Esophagus squamous epithelium (tissue), 5 donors: Measurements from ENCODE around the gene ITPKB. TPM values are rescaled to one million over a fixed set of nuclear protein-coding genes. Genes with fewer than 3 reads are reported as not detected.
"Not testable (repeated sequence)": the region's sequence is repeated elsewhere in the genome, so short reads cannot be mapped to it uniquely, and the experiment has no call there.

Experiments used
- DNase-seq: peaks from one replicate; lab custom pipeline; 2025; lab: John Stamatoyannopoulos, UW
- H3K27ac ChIP-seq, 4 donors: fragments of 200-600 bp; sonication (generic); one replicate each; pipeline ENCODE4 v1.5.1; 2016 to 2019; ENCODE audit warnings: mild to moderate bottlenecking in 1 of 4
- H3K27me3 ChIP-seq, 4 donors: fragments of 200-600 bp; sonication (generic); 1 replicate in 3 of 4; 2 replicates in 1 of 4; pipeline versions ENCODE4 v1.5.1 to v1.6.0; 2017 to 2021; ENCODE audit warnings: antibody characterized with exemption in 1 of 4
- H3K36me3 ChIP-seq, 3 donors: fragments of 200-600 bp; sonication (generic); one replicate each; pipeline ENCODE4 v1.5.1; 2016 to 2019
- H3K4me1 ChIP-seq, 3 donors: fragments of 200-600 bp; sonication (generic); one replicate each; pipeline ENCODE4 v1.5.1; 2017 to 2019
- H3K4me3 ChIP-seq, 4 donors: fragments of 200-600 bp; sonication (generic); 1 replicate in 3 of 4; 2 replicates in 1 of 4; pipeline ENCODE4 v1.5.1; 2016 to 2019; ENCODE audit warnings: mild to moderate bottlenecking in 2 of 4, moderate library complexity in 1 of 4
- H3K9me3 ChIP-seq, 3 donors: fragments of 200-600 bp; sonication (generic); one replicate each; pipeline ENCODE4 v1.5.1; 2016 to 2019
- POLR2A ChIP-seq, 4 donors: fragments of 450-650 bp; IDR thresholded peaks; one replicate each; pipeline ENCODE4 v1.6.1; 2017; ENCODE audit warnings: antibody characterized with exemption in 4 of 4, mild to moderate bottlenecking in 4 of 4, moderate library complexity in 3 of 4
- WGBS, 2 donors: methylation state at CpG; one replicate each; pipeline ENCODE4 v1.1.5; 2018; 5-methylcytosine and 5-hydroxymethylcytosine counted together
- intact Hi-C: fragments of 100-400 bp; cut with DNase I; formaldehyde crosslinking; loops from one replicate; pipeline ENCODE4 v1.15.0; 2022
- total RNA-seq, 4 donors: library from RNA; depleted of rRNA; stranded (reverse); fragments of >200 nt; gene quantifications; one replicate each; pipeline ENCODE4 v1.1.0, GENCODE V29; 2016
- TF ChIP-seq, protein P1 (sequence below), 6 experiments: fragments of 450-650 bp in 4 of 6; fragments of 200-600 bp in 2 of 6; sonication (generic) in 2 of 6; IDR thresholded peaks; one replicate each; pipeline ENCODE4 v1.5.1; 2016 to 2019; ENCODE audit warnings: antibody characterized with exemption in 6 of 6, mild to moderate bottlenecking in 4 of 6, moderate library complexity in 4 of 6
- donor health status: DM: yes; HTN: yes; CAD: no.

The ITPKB gene
- total RNA-seq, 4 donors from 2014 or later: 10.7 to 22.3 (median 15.9) TPM

DNA sequence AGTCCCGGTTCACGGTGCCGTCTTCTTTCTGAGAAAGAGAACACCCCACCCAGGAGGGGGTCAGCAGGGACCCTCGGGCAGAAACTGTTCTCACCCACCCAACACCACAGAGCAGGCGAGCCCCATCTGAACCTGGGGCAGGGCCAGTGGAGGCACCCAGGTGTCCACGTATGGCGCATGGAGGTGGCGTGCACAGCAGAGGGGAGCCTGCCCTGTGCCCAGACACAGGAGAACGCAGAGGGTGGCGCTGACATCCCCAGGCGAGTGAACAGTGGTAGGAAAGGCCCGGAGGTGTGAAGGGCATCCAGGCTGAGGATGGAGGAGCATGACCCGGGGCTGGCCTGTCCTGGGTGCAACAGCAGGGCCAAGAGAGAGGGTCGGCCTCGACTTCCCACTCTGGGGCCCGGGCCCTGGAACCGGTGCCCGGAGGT lies 99.4 kb downstream of the ITPKB start:
- Histone ChIP-seq H3K9me3 (no peaks in the 10 kb centered on the region), H3K4me3 (no peak overlapping the region), H3K27me3 (no peaks in the 10 kb centered on the region), H3K27ac (peak overlapping the region in 3 of 4 donors; percentile 63 to 68 (median 67)), H3K36me3 (peaks cover 3 to 86% (median 11%) of the 10 kb centered on the region in 3 donors), H3K4me1 (peaks cover 19 to 67% (median 31%) of the 10 kb centered on the region in 3 donors)
- TF ChIP-seq POLR2A (IDR thresholded peaks at IDR 0.05): no peak
- TF ChIP-seq, protein P1, sequence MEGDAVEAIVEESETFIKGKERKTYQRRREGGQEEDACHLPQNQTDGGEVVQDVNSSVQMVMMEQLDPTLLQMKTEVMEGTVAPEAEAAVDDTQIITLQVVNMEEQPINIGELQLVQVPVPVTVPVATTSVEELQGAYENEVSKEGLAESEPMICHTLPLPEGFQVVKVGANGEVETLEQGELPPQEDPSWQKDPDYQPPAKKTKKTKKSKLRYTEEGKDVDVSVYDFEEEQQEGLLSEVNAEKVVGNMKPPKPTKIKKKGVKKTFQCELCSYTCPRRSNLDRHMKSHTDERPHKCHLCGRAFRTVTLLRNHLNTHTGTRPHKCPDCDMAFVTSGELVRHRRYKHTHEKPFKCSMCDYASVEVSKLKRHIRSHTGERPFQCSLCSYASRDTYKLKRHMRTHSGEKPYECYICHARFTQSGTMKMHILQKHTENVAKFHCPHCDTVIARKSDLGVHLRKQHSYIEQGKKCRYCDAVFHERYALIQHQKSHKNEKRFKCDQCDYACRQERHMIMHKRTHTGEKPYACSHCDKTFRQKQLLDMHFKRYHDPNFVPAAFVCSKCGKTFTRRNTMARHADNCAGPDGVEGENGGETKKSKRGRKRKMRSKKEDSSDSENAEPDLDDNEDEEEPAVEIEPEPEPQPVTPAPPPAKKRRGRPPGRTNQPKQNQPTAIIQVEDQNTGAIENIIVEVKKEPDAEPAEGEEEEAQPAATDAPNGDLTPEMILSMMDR (IDR thresholded peaks at IDR 0.05): no peak
- intact Hi-C loops: loop anchor here (10.0 kb wide), 1 partner anchor 95 kb away; the partner anchor contains the start of gene ITPKB
- no peak for DNase-seq
- WGBS, 2 donors: 82 to 97% methylated on average over 3 to 7 of the region's 18 CpGs

DNA sequence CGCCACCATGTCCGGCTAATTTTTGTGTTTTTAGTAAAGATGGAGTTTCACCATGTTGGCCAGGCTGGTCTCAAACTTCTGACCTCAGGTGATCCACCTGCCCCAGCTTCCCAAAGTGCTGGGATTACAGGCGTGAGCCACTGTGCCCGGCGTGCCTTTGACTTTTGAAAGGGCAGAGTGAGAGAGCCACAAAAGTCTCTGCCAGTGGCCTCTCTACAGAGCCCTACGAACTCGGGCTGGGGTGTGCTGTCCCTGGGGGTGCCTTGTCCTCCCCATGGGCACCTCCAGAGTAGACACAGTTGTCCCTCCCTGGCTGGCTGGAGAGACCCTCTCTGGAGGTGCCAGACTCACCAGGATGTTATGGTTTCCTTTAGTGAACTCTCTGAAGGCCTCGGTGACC lies 99.9 kb downstream of the ITPKB start:
- DNase-seq, H3K27me3 ChIP-seq, H3K4me3 ChIP-seq, intact Hi-C loops, H3K9me3 ChIP-seq: not testable (repeated sequence)
- H3K27ac ChIP-seq: peak overlapping the region in 3 of 4 donors; percentile 63 to 68 (median 67)
- peaks cover 3 to 86% (median 11%) of the 10 kb centered on the region in 3 donors for H3K36me3 ChIP-seq
- peaks cover 15 to 67% (median 31%) of the 10 kb centered on the region in 3 donors for H3K4me1 ChIP-seq
- WGBS, 2 donors: 86% methylated on average over 1 of the region's 8 CpGs; no CpG with 5 or more reads in 1 of the 2 donors

DNA sequence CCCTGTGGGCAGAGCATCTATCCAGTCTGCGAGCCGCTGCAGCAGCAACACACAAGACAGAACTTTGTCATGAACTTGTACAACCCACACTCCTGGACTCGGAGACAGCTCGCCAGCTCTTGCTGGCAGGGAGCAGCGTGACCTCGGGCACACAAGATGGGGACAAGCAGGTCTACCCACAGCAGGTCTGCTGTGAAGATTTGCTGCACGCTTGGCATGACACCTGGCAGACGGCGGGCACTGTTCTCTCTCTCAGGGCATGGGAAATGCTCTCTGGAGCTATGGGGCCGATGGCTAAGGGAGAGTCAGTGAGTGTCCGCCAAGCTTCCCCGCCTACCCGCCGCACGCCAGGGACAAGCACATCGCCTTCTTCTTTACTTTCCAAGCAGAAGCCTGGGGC lies 100.5 kb downstream of the ITPKB start:
- intact Hi-C loops: no loop called here
- Histone ChIP-seq H3K36me3 (peaks cover 3 to 87% (median 11%) of the 10 kb centered on the region in 3 donors), H3K27ac (peak overlapping the region in 3 of 4 donors; percentile 58 to 70 (median 70)), H3K27me3 (no peaks in the 10 kb centered on the region), H3K4me3 (no peak overlapping the region), H3K9me3 (no peaks in the 10 kb centered on the region), H3K4me1 (peaks cover 17 to 67% (median 31%) of the 10 kb centered on the region in 3 donors)
- TF ChIP-seq POLR2A (IDR thresholded peaks at IDR 0.05): no peak
- TF ChIP-seq, protein P1 (IDR thresholded peaks at IDR 0.05): no peak
- 78 to 93% methylated on average over 7 to 9 of the region's 16 CpGs for WGBS, 2 donors
- DNase-seq: no peak

DNA sequence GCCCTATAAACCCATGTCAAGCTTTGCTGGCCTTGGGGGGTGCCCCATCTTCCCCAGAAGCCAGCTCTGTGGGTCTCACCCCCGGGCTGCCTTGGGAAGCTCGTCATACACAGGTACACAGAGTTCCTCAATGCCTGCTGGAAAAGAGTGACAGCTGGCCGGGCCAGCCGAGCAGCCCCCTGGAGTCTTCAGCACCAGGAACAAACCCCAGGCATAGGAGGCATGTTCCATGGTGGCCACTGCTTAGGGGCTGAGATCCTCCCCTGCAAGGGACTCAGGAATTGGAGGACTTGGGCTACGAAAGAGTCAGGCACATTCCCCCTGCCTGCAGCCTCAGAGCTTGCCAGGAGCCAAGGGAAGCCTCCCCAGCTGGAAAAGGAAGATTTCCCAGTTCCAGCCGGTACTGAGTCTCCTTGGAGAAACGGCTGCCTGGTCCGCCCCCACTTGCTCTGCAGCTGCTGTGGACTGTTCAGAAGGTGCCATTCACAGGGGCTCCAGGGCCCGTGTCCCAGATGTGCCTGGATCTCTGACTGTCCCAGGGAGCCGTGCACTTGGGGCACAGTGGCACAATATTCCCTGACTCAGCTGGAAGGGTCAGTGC lies 101.0 kb downstream of the ITPKB start:
- 90% methylated on average over 2 of the region's 10 CpGs; no CpG with 5 or more reads in 1 of the 2 donors for WGBS, 2 donors
- intact Hi-C loops: no loop called here
- Histone ChIP-seq H3K9me3 (no peaks in the 10 kb centered on the region), H3K4me3 (no peak overlapping the region), H3K4me1 (peaks cover 18 to 67% (median 31%) of the 10 kb centered on the region in 3 donors), H3K27ac (peak overlapping the region in 3 of 4 donors; percentile 58 to 70 (median 70)), H3K36me3 (peaks cover 3 to 92% (median 11%) of the 10 kb centered on the region in 3 donors), H3K27me3 (no peaks in the 10 kb centered on the region)
- no peak for DNase-seq
- no peak for TF ChIP-seq POLR2A (IDR thresholded peaks at IDR 0.05)

DNA sequence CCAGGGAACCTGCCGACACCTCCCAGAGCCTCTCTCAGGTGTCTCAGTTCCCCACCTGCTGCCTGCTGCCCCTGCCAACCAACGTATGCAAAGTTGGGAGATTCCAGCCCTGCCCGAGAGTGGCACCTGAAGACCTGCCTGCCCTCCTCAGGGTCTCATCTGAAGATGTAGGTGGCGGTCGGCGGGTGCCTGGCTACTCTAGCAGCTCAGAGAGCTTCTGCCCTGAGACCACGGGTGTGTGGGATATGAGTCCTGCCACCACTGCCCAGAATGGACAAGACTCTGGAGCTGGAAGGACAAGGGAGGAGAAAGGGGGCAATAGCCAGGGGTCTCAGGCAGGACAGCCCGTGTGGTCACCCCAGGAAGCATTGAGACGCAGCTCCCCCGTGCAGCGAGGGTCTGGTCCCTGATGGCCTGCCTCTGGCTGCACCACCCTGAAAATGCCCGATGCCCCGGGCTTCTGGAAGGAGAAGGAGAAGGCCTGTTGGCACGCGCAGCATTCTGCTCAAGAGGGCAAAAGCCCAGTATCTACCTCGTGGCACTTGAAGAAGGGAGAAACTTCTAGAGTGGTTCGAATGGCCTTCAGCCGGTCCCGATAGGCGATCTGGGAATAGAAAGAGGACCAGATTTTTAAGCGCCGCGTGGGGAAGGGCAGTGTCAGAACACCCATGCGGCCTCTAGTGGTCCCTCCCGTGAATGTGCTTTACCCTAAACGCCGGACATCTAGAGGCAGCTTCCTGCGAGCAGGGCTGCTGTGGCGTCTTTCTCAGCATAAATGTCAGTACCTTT lies 101.7 kb downstream of the ITPKB start:
- 62 to 69% methylated on average over 12 to 21 of the region's 29 CpGs for WGBS, 2 donors
- intact Hi-C loops: no loop called here
- no peak for DNase-seq
- peaks cover 3 to 89% (median 11%) of the 10 kb centered on the region in 3 donors for H3K36me3 ChIP-seq
- peaks cover 18 to 67% (median 30%) of the 10 kb centered on the region in 3 donors for H3K4me1 ChIP-seq
- no peak overlapping the region for H3K4me3 ChIP-seq
- TF ChIP-seq, protein P1 (IDR thresholded peaks at IDR 0.05): peak in 3 of 6 experiments; percentile 12 to 27 (median 25)
- TF ChIP-seq POLR2A (IDR thresholded peaks at IDR 0.05): no peak
- no peaks in the 10 kb centered on the region for H3K27me3 ChIP-seq
- no peaks in the 10 kb centered on the region for H3K9me3 ChIP-seq
- H3K27ac ChIP-seq: peak overlapping the region in 3 of 4 donors; percentile 58 to 70 (median 70)

DNA sequence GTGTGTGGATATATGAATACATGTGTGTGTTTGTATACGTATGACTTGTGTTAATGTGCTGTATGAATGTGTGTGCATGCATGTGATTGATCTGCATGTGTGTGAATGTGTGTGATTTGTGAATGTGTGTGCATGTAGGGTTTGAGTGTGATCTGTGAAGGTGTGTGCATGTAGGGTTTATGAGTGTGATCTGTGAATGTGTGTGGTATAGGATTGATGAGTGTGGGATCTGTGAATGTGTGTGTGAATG lies 102.3 kb downstream of the ITPKB start:
- DNase-seq: no peak
- WGBS, 2 donors: 86 to 100% methylated on average over 1 of the region's 1 CpG
- H3K4me1 ChIP-seq: peaks cover 18 to 70% (median 33%) of the 10 kb centered on the region in 3 donors
- H3K27ac ChIP-seq: peak overlapping the region in 3 of 4 donors; percentile 58 to 70 (median 70)
- no peaks in the 10 kb centered on the region for H3K27me3 ChIP-seq
- H3K36me3 ChIP-seq: peaks cover 3 to 87% (median 10%) of the 10 kb centered on the region in 3 donors
- no peak for TF ChIP-seq POLR2A (IDR thresholded peaks at IDR 0.05)
- TF ChIP-seq, protein P1 (IDR thresholded peaks at IDR 0.05): no peak
- intact Hi-C loops: no loop called here
- no peak overlapping the region for H3K4me3 ChIP-seq
- H3K9me3 ChIP-seq: no peaks in the 10 kb centered on the region
